Measurements from ENCODE around the gene MFSD2A.

DNA sequence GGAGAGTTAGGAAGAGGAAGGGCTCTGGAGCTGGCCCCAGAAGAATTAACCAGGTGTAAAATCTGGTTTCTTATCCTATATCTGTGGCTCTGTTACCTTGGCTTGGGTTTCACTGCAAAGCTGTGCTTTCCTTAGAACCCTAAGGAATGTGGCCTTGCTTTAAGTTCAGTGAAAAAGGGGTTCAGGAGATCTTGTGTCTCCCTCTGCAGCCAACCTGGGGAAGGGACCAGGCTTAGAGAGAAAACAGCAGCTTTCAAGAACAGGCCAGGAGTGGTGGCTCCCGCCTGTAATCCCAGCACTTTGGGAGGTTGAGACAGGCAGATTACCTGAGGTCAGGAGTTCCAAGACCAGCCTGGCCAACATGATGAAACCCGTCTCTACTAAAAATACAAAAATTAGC lies 37.1 kb upstream of the MFSD2A start:
- TF ChIP-seq POLR2AphosphoS5 (IDR thresholded peaks at IDR 0.05), result no peak
- TF ChIP-seq EP300 (IDR thresholded peaks at IDR 0.05), result no peak

All from esophagus muscularis mucosa (tissue), 3 donors.